ENCODE results near the gene IGSF5. TPM values are rescaled to one million over a fixed set of nuclear protein-coding genes. Genes with fewer than 3 reads are reported as not detected.

The IGSF5 gene
- total RNA-seq, 2 experiments from 2014 or later, result not detected

- TF ChIP-seq EZH2phosphoT487 (IDR thresholded peaks at IDR 0.05; ENCODE audit: borderline replicate concordance, low read depth, low read length) (no peak), CTCF (conservative IDR thresholded peaks at IDR 0.05; ENCODE audit: low read length) (peak; percentile 84)
- intact Hi-C loops (cut with micrococcal nuclease; ENCODE audit: unreplicated experiment), result loop anchor here (1.0 kb wide), 1 partner anchor 198 kb away; no protein-coding TSS in a partner anchor
- no peaks in the 10 kb centered on the region for H3K9me2 ChIP-seq (ENCODE audit: insufficient read depth, low read length)
- ChIA-PET CTCF (ENCODE audit: unreplicated experiment) (no interaction called here), POLR2A (interaction anchor here (0.7 kb wide), 1 partner anchor 171 kb away, joined by 3 read pairs; no protein-coding TSS in a partner anchor)
- H3K9me3 ChIP-seq (ENCODE audit: low read length), result no peaks in the 10 kb centered on the region
- H3K27ac ChIP-seq (ENCODE audit: low read depth, low read length, poor library complexity, severe bottlenecking), result no peak overlapping the region
- H3K36me3 ChIP-seq (ENCODE audit: insufficient read depth, low read length), result no peaks in the 10 kb centered on the region
- H2AFZ ChIP-seq (ENCODE audit: low read length), result no peak overlapping the region
- no peaks in the 10 kb centered on the region for H3K79me2 ChIP-seq (ENCODE audit: insufficient read depth, low read depth, low read length)
- BruUV-seq (replicated peaks), result no TSS peak
- H4K20me1 ChIP-seq (ENCODE audit: insufficient read depth, low read length), result no peaks in the 10 kb centered on the region
- H3K4me2 ChIP-seq (ENCODE audit: low read length), result no peak overlapping the region
- no peaks in the 10 kb centered on the region for H3K4me1 ChIP-seq (ENCODE audit: insufficient read depth, low read length, poor library complexity, severe bottlenecking)
- H3K4me3 ChIP-seq (ENCODE audit: low read depth, low read length, poor library complexity, severe bottlenecking), result no peak overlapping the region
- peak; percentile 60 for DNase-seq (ENCODE audit: low spot score)
Observed at GRCh38 chr21:39715804-39716397, 29.1 kb upstream of the IGSF5 start.

- intact Hi-C loops (cut with micrococcal nuclease; ENCODE audit: unreplicated experiment), result no loop called here
- H3K79me2 ChIP-seq (ENCODE audit: insufficient read depth, low read depth, low read length), result no peaks in the 10 kb centered on the region
- H3K27ac ChIP-seq (ENCODE audit: low read depth, low read length, poor library complexity, severe bottlenecking), result no peak overlapping the region
- no peaks in the 10 kb centered on the region for H3K9me3 ChIP-seq (ENCODE audit: low read length)
- no peaks in the 10 kb centered on the region for H3K36me3 ChIP-seq (ENCODE audit: insufficient read depth, low read length)
- no peak for TF ChIP-seq EZH2phosphoT487 (IDR thresholded peaks at IDR 0.05; ENCODE audit: borderline replicate concordance, low read depth, low read length)
- TF ChIP-seq CTCF (conservative IDR thresholded peaks at IDR 0.05; ENCODE audit: low read length), result no peak
- POLR2A ChIA-PET, result no interaction called here
- H2AFZ ChIP-seq (ENCODE audit: low read length), result no peak overlapping the region
- H4K20me1 ChIP-seq (ENCODE audit: insufficient read depth, low read length), result no peaks in the 10 kb centered on the region
- no peak for DNase-seq (ENCODE audit: low spot score)
- no peak overlapping the region for H3K4me2 ChIP-seq (ENCODE audit: low read length)
- H3K9me2 ChIP-seq (ENCODE audit: insufficient read depth, low read length), result no peaks in the 10 kb centered on the region
- no peaks in the 10 kb centered on the region for H3K4me1 ChIP-seq (ENCODE audit: insufficient read depth, low read length, poor library complexity, severe bottlenecking)
- no TSS peak for BruUV-seq (replicated peaks)
- H3K4me3 ChIP-seq (ENCODE audit: low read depth, low read length, poor library complexity, severe bottlenecking), result no peak overlapping the region
- CTCF ChIA-PET (ENCODE audit: unreplicated experiment), result no interaction called here
Observed at GRCh38 chr21:39720126-39720778, 24.7 kb upstream of the IGSF5 start.

GRCh38 chr21:39721885-39722284, 23.1 kb upstream of the IGSF5 start:
- Histone ChIP-seq H3K4me3 (ENCODE audit: low read depth, low read length, poor library complexity, severe bottlenecking) (no peak overlapping the region), H3K36me3 (ENCODE audit: insufficient read depth, low read length) (no peaks in the 10 kb centered on the region), H2AFZ (ENCODE audit: low read length) (no peak overlapping the region), H4K20me1 (ENCODE audit: insufficient read depth, low read length) (no peaks in the 10 kb centered on the region), H3K79me2 (ENCODE audit: insufficient read depth, low read depth, low read length) (no peaks in the 10 kb centered on the region), H3K9me2 (ENCODE audit: insufficient read depth, low read length) (no peaks in the 10 kb centered on the region), H3K9me3 (ENCODE audit: low read length) (no peaks in the 10 kb centered on the region), H3K4me1 (ENCODE audit: insufficient read depth, low read length, poor library complexity, severe bottlenecking) (no peaks in the 10 kb centered on the region), H3K27ac (ENCODE audit: low read depth, low read length, poor library complexity, severe bottlenecking) (no peak overlapping the region), H3K4me2 (ENCODE audit: low read length) (no peak overlapping the region)
- POLR2A ChIA-PET, result no interaction called here
- CTCF ChIA-PET (ENCODE audit: unreplicated experiment), result no interaction called here
- TF ChIP-seq EZH2phosphoT487 (IDR thresholded peaks at IDR 0.05; ENCODE audit: borderline replicate concordance, low read depth, low read length), result no peak
- TF ChIP-seq CTCF (conservative IDR thresholded peaks at IDR 0.05; ENCODE audit: low read length), result no peak
- no peak for DNase-seq (ENCODE audit: low spot score)
- intact Hi-C loops (cut with micrococcal nuclease; ENCODE audit: unreplicated experiment), result no loop called here
- no TSS peak for BruUV-seq (replicated peaks)
